Natural killer cell treated with Interleukin-12 subunit alpha and Interleukin-12 subunit beta and Interleukin-15 and Interleukin-18, amount 100 ng/mL, for 72 hours (primary cell): ENCODE measurements around the gene UTP3. TPM values are rescaled to one million over a fixed set of nuclear protein-coding genes. Genes with fewer than 3 reads are reported as not detected.
"Not testable (repeated sequence)": the region's sequence is repeated elsewhere in the genome, so short reads cannot be mapped to it uniquely, and the experiment has no call there.

ENCODE experiments used
- ATAC-seq, 2 donors: fragments of 150-1000 bp; cut with Tn5 transposase in 1 of 2; sonication (Bioruptor Pico), chemical (Tn5 transposase) in 1 of 2; 2 replicates each; pipeline ENCODE4 v1.10.0; 2021
- DNase-seq: peaks from one replicate; pipeline ENCODE4 v3.0.0; 2022; ENCODE audit warnings: low spot score
- H3K27ac Mint-ChIP-seq, 2 donors: 1 replicate in 1 of 2; 2 replicates in 1 of 2; pipeline ENCODE4 v1.8.0; 2022; ENCODE audit warnings: mixed read lengths in 2 of 2, mild to moderate bottlenecking in 1 of 2, moderate library complexity in 1 of 2
- H3K27me3 Mint-ChIP-seq, 2 donors: 1 replicate in 1 of 2; 2 replicates in 1 of 2; pipeline ENCODE4 v1.8.0; 2022; ENCODE audit warnings: mixed read lengths in 2 of 2
- H3K36me3 Mint-ChIP-seq: one replicate; pipeline ENCODE4 v1.8.0; 2022; ENCODE audit warnings: mixed read lengths
- H3K4me1 Mint-ChIP-seq, 2 donors: 1 replicate in 1 of 2; 2 replicates in 1 of 2; pipeline ENCODE4 v1.8.0; 2022; ENCODE audit warnings: low read depth in 2 of 2, mixed read lengths in 2 of 2, mild to moderate bottlenecking in 1 of 2
- H3K4me3 Mint-ChIP-seq: one replicate; pipeline ENCODE4 v1.8.0; 2022; ENCODE audit warnings: mixed read lengths
- H3K9me3 Mint-ChIP-seq: 2 replicates; pipeline ENCODE4 v1.8.0; 2022; ENCODE audit warnings: mixed read lengths
- total RNA-seq, 2 donors: library from RNA; stranded (reverse); gene quantifications; one replicate each; pipeline ENCODE4 v1.2.3, GENCODE V29; 2022

Gene UTP3, protein sequence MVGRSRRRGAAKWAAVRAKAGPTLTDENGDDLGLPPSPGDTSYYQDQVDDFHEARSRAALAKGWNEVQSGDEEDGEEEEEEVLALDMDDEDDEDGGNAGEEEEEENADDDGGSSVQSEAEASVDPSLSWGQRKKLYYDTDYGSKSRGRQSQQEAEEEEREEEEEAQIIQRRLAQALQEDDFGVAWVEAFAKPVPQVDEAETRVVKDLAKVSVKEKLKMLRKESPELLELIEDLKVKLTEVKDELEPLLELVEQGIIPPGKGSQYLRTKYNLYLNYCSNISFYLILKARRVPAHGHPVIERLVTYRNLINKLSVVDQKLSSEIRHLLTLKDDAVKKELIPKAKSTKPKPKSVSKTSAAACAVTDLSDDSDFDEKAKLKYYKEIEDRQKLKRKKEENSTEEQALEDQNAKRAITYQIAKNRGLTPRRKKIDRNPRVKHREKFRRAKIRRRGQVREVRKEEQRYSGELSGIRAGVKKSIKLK
- total RNA-seq, result 10 to 100 TPM; 33.8 to 49.8 TPM

DNA sequence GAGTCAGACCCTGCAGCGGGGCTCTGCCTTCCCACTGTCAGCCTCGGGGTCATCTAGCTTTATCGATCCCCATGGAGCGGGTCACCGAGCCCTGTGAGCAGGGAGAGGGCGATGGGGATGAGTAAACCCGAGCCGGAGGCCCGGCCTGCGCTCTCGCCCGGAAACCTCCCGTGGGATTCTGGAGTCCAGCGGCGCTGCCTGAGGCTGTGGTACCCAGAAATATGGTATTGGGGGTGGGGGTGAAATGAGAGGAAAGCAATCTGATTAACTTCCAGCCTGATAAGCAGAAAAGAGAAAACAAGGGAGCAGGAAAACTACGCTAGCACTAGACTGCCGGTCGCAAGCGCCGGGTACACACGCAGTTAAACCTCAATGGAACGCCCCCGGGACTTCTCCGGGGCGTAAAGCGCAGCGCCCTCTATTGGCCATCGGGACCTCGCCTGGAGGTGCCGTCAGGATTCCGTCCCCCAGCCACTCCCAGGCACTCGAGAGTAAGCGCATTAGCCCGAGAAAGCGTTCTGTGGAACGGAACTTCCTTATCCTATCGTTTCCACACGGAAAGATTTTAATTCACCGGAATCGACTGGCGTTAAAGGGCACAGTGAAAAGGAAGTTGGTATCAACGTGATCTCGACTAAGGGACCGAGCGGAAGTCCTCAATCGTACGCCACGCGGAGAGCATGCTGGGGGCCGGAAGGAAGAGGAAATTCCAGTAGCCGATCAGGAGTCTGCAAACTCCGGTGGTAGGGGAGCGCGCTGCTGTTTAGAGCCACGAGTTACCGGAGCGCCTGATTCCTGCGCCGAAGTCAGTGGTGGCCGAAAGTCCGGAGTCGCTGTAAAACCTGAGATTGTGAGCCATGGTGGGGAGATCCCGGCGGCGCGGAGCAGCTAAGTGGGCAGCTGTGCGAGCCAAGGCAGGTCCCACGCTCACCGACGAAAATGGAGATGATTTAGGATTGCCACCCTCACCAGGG lies at the start of gene UTP3:
TSS of gene UTP3 (plus strand) at position 712 of the 974 bp plus-strand sequence. CDS start at position 858, 146 bp downstream.
- Mint-ChIP-seq H3K4me1 (peaks cover 31 to 36% of the 10 kb centered on the region in 2 donors), H3K27ac (peak within 1 kb of the TSS; percentile 97 to 99), H3K27me3 (peaks cover 0 to 2% of the 10 kb centered on the region in 2 donors), H3K36me3 (peaks cover 16% of the 10 kb centered on the region), H3K4me3 (peak within 1 kb of the TSS; percentile 100), H3K9me3 (no peaks in the 10 kb centered on the region)
- DNase-seq, result peak; percentile 96
- peak; percentile 95 to 96 for ATAC-seq

DNA sequence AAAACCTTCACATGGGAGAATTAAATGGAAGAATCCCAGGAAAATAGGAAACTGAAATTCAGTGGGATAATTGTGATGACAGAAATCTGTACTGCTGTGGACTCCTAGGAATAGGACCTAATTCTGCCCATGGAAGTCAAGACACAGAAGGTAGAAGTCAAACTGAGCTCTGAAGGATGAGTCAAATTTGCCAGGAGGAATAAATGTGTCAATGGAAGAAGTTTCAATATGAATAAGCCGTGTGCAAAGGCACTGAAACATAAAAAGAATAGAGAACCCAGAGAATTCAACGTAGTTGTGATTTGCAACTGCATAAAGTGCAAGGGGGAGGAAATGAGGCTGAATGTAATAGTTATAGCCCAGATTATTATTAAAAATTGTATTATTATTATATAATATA lies 48.1 kb upstream of the UTP3 start:
- H3K27me3 Mint-ChIP-seq, result peaks cover 0 to 7% of the 10 kb centered on the region in 2 donors
- no peak overlapping the region for H3K4me3 Mint-ChIP-seq
- no peak for DNase-seq
- H3K4me1 Mint-ChIP-seq, result peaks cover 0 to 3% of the 10 kb centered on the region in 2 donors
- H3K27ac Mint-ChIP-seq, result no peak overlapping the region
- H3K36me3 Mint-ChIP-seq, result no peaks in the 10 kb centered on the region
- peak in 1 of 2 donors; percentile 27 for ATAC-seq
- H3K9me3 Mint-ChIP-seq, result no peaks in the 10 kb centered on the region

DNA sequence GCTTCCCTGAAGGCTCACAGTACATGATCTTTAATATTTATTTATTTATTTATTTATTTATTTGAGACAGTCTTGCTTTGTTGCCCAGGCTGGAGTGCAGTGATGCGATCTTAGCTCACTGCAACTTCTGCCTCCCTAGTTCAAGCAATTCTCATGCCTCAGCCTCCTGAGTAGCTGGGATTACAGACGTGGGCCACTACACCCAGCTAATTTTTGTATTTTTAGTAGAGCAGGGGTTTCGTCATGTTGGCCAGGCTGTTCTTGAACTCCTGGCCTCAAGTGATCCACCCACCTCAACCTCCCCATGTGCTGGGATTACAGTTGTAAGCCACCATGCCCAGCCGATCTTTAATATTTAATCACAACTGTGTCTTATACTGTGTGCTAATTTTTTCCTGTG lies 37.6 kb upstream of the UTP3 start:
- ATAC-seq, H3K27ac Mint-ChIP-seq, H3K4me3 Mint-ChIP-seq, H3K9me3 Mint-ChIP-seq, H3K27me3 Mint-ChIP-seq, H3K4me1 Mint-ChIP-seq, DNase-seq, H3K36me3 Mint-ChIP-seq: not testable (repeated sequence)

DNA sequence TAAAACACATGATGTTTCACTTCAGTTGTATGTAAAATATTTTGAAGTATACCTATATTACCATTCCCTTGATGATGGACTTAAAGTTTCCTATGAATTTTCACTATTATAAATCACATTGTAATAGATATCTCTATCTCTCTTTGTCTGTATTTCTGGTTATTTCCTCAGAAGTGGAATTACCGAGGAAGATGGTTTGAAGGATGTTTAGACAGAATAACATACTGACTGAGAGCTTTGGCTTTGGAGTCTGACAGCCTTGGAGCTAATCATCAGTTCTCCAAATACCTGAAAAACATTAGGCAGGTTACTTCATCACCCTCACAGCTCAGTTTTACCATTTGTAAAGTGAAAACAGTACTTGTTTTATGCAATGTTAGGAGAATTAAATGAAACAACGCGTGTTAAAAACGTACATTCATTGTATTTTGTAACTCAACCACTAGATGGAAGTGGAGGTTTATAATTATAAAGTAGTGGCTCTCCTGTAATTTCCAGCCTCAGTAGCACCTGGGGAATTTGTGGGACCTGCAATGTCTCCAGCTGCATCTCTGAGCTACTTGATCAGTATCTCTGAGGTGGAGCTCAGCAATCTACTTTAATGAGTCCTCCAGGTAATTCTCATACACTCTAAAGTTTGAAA lies 36.3 kb upstream of the UTP3 start:
- Mint-ChIP-seq H3K4me1 (no peaks in the 10 kb centered on the region), H3K4me3 (no peak overlapping the region), H3K27me3 (peaks cover 7 to 8% of the 10 kb centered on the region in 2 donors), H3K9me3 (no peaks in the 10 kb centered on the region), H3K36me3 (no peaks in the 10 kb centered on the region), H3K27ac (no peak overlapping the region)
- no peak for DNase-seq
- ATAC-seq, result no peak

DNA sequence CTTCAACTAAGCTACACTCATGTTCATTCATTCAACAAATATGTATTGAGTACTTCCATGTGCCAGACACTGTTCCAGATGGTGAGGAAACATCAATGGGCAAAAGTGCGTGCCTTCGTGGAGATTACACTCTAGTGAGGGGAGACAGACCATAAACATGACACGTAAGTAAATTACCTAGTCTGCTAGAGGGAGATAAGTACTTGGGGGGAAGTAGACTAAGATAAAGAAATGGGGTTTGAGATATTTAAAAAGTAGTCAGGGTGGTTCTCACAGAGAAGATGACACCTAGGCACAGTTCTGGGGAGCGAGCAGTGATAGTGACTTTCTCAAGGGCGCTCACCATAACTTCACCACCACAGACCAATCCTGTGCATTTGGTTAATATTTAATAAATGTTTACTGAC lies 33.7 kb upstream of the UTP3 start:
- Mint-ChIP-seq H3K4me1 (peaks cover 0 to 6% of the 10 kb centered on the region in 2 donors), H3K9me3 (no peaks in the 10 kb centered on the region), H3K27me3 (peaks cover 9 to 19% of the 10 kb centered on the region in 2 donors), H3K27ac (no peak overlapping the region), H3K36me3 (no peaks in the 10 kb centered on the region), H3K4me3 (no peak overlapping the region)
- DNase-seq (no peak), ATAC-seq (no peak)

DNA sequence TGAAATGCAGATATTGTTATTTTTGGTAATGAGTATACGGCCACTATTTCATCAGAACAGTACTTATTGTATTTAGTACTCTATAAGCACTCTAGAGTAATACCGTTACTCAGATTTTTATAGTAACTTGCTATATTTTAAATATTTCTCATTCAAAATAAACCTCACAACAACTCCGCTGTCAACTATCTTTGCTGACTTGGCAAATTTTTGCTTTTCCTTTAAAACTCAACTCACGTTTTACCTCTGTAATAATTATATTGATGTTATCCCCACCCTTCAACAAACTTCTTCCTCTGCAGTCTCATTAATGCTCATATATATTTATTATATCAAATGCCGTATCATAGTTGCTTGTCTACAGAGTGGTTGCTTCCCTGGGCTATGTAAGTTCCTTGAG lies 31.0 kb upstream of the UTP3 start:
- H3K27ac Mint-ChIP-seq, result no peak overlapping the region
- H3K9me3 Mint-ChIP-seq, result no peaks in the 10 kb centered on the region
- H3K36me3 Mint-ChIP-seq, result no peaks in the 10 kb centered on the region
- DNase-seq (no peak), ATAC-seq (no peak)
- peaks cover 0 to 6% of the 10 kb centered on the region in 2 donors for H3K4me1 Mint-ChIP-seq
- H3K27me3 Mint-ChIP-seq, result peaks cover 9 to 19% of the 10 kb centered on the region in 2 donors
- H3K4me3 Mint-ChIP-seq, result no peak overlapping the region

DNA sequence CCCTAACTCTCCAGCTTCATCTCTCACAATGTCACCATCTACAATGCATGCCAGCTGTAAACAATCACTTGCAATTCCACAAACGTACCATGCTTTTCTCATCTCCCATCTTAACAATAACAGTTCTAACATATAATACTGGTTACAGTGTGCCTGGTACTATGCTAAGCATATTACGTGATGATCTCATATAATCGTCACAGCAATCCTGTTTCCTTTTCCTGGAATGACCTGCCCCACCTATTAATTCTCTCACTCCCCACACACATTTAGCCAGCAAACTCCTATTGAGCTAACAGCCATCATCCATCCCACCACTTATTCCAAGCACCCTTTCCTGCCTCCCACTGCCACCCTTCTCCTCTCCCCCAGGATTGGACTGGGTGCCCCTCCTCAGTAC lies 29.9 kb upstream of the UTP3 start:
- H3K9me3 Mint-ChIP-seq, result no peaks in the 10 kb centered on the region
- H3K36me3 Mint-ChIP-seq, result no peaks in the 10 kb centered on the region
- no peak for ATAC-seq
- peaks cover 8 to 19% of the 10 kb centered on the region in 2 donors for H3K27me3 Mint-ChIP-seq
- DNase-seq, result no peak
- no peak overlapping the region for H3K27ac Mint-ChIP-seq
- H3K4me1 Mint-ChIP-seq, result peaks cover 0 to 6% of the 10 kb centered on the region in 2 donors
- no peak overlapping the region for H3K4me3 Mint-ChIP-seq

DNA sequence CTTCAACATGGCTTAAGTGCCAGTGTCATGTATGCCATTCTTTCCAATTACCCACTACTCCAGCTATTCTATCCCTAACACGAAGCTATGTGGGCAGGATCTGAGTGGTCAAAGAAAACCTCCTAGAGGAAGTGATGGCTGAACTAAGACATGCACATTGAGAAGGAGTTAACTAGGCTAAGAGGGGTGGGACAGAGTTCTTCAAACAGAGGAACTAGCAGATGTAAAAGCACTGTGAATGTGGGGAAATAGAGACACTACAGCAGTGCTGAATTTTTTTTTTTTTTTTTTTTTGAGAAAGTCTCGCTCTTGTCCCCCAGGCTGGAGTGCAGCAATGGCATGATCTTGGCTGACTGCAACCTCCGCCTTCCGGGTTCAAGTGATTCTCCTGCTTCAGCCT lies 28.2 kb upstream of the UTP3 start:
- H3K4me3 Mint-ChIP-seq, result no peak overlapping the region
- no peaks in the 10 kb centered on the region for H3K9me3 Mint-ChIP-seq

DNA sequence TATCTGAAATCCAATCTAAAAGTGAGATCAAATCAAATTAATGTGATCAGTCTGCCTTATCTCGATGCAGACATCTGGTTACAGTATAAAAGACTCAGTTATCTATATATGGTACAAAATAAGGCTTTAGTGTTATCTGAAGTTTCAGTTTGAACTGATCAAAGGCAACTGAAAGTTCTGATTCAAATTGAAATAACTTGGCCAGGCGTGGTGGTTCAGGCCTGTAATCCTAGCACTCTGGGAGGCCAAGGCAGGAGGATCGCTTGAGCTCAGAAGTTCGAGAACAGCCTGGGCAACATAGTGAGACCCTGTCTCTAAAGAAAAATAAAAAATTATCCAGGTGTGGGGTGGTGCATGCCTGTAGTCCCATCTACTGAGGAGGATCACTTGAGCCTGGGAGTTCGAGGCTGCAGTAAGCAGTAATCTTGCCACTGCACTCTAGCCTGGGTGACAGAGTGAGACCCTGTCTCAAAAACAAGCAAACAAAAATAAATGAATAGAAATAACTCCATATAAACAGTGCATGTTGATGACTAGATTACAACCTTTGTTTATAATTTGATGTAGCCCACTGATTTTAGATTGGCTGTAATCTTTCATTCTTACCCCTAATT lies 26.9 kb upstream of the UTP3 start:
- not testable (repeated sequence) for H3K36me3 Mint-ChIP-seq, H3K4me3 Mint-ChIP-seq, H3K4me1 Mint-ChIP-seq, H3K9me3 Mint-ChIP-seq, H3K27ac Mint-ChIP-seq, DNase-seq
- peaks cover 6 to 12% of the 10 kb centered on the region in 2 donors for H3K27me3 Mint-ChIP-seq
- peak in 1 of 2 donors; percentile 62 for ATAC-seq

More for the DNA sequence above, 28.2 kb upstream of the UTP3 start:
- Mint-ChIP-seq H3K27me3 (peaks cover 6 to 12% of the 10 kb centered on the region in 2 donors), H3K36me3 (no peaks in the 10 kb centered on the region), H3K4me1 (peaks cover 0 to 6% of the 10 kb centered on the region in 2 donors), H3K27ac (no peak overlapping the region)
- no peak for ATAC-seq
- DNase-seq, result no peak

DNA sequence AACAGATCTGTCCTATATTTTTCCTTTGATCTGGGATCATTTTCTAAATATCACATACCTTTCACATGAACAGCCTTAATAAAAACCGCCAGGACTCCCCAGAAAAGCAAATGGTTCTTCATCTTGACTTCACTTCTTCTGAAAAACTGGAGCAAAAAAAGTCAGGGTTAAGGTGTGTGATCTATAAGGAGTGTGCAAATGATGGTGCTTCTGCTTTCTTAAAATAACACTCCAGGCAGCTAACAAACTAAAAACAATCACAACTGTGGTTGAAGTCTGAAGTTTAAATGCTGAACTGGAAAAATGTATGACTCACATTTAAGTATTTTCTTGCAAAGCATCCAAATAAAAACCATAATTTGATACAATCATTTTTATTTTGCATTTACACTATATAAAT lies 22.0 kb upstream of the UTP3 start, which contains the start of gene JCHAIN:
TSS of gene JCHAIN (minus strand) at position 140 of the 400 bp plus-strand sequence. CDS start at position 122, 18 bp downstream.
- no peaks in the 10 kb centered on the region for H3K4me1 Mint-ChIP-seq
- H3K9me3 Mint-ChIP-seq, result no peaks in the 10 kb centered on the region
- peaks cover 10 to 14% of the 10 kb centered on the region in 2 donors for H3K27me3 Mint-ChIP-seq
- DNase-seq, result no peak
- no peak for ATAC-seq
- H3K4me3 Mint-ChIP-seq, result no peak within 1 kb of the TSS
- no peak within 1 kb of the TSS for H3K27ac Mint-ChIP-seq
- H3K36me3 Mint-ChIP-seq, result no peaks in the 10 kb centered on the region

DNA sequence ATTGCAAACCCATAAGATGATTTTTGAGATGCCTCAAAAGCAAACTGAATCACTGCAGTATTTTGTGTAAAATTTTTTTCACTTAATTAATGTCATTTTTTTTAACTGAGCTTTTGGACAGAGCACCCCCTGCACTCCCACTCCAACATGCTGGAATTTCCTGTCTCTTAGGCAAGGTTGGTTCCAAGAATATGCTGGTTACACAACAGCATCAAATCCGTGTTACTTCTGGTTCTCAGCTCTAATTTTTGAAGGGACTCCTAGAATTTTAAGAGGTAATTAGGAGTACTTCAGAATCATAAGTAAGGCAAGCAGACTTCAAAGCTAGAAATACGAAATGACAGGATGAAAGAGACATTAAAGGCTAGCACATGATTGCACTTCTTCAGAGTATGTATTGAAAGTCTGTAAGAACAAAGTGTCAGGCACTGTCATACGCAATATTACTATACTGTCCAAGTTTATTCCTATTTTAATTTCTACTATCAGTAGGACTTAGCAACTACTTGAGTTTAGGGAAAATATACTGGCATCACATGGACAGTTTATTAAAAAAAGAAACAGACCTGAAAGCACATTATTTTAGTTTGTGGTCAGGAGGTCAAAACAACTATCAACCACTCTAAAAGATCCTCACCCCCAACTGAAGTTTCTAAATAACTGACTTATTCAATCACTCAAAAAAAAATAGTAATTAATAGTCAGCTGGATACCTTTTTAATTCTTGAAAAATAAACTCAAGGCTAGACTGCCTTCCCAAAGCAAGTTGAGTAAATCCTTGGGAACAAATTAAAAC lies 20.4 kb upstream of the UTP3 start:
- H3K9me3 Mint-ChIP-seq, result no peaks in the 10 kb centered on the region

DNA sequence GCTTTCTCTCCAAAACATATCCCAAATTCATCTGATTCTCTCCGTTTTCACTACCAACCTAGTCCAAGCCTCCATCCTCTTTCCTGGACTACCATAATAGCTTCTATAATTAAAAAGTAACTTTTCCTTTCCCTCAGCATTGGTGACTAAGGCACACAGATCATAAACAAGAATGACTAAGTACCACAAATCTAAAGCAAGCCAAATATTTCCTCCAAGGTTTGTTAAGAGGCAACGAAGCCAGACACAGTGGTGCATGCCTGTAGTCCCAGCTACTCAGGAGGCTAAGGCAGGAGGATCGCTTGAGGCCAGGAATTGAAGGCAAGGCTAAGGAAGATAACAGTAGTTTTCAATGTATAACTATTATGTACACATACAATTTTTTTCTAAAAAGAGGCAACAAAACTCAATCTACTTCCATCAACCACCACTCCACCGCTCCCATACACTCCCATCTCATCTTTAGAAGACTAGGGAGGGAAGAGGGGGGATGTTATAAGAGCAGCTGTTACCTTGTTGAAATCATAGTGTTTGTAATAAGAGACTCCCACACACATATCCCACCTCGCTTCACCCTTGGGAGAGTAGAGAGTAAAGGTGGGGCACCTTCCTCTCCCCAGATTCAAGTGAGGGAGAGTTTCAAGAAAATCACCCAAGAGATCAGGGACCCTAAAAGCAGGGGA lies 17.9 kb upstream of the UTP3 start:
- ATAC-seq, result no peak
- no peaks in the 10 kb centered on the region for H3K36me3 Mint-ChIP-seq
- H3K4me1 Mint-ChIP-seq, result no peaks in the 10 kb centered on the region
- H3K9me3 Mint-ChIP-seq, result no peaks in the 10 kb centered on the region
- H3K27ac Mint-ChIP-seq, result no peak overlapping the region
- peaks cover 15 to 23% of the 10 kb centered on the region in 2 donors for H3K27me3 Mint-ChIP-seq
- no peak for DNase-seq
- H3K4me3 Mint-ChIP-seq, result no peak overlapping the region

More for the DNA sequence above, 20.4 kb upstream of the UTP3 start:
- no peak for DNase-seq
- no peak for ATAC-seq
- Mint-ChIP-seq H3K27me3 (peaks cover 12 to 15% of the 10 kb centered on the region in 2 donors), H3K4me1 (no peaks in the 10 kb centered on the region), H3K27ac (no peak overlapping the region), H3K36me3 (no peaks in the 10 kb centered on the region), H3K4me3 (no peak overlapping the region)
